ENCODE measurements around the gene MAFG. TPM values are rescaled to one million over a fixed set of nuclear protein-coding genes. Genes with fewer than 3 reads are reported as not detected.

MAFG gene
- total and polyA plus RNA-seq, 9 of the 15 experiments (the other 6 are each of a cell fraction or from before 2014, with no cell fraction given): 1.1 to 58.1 (median 24.9) TPM

DNA sequence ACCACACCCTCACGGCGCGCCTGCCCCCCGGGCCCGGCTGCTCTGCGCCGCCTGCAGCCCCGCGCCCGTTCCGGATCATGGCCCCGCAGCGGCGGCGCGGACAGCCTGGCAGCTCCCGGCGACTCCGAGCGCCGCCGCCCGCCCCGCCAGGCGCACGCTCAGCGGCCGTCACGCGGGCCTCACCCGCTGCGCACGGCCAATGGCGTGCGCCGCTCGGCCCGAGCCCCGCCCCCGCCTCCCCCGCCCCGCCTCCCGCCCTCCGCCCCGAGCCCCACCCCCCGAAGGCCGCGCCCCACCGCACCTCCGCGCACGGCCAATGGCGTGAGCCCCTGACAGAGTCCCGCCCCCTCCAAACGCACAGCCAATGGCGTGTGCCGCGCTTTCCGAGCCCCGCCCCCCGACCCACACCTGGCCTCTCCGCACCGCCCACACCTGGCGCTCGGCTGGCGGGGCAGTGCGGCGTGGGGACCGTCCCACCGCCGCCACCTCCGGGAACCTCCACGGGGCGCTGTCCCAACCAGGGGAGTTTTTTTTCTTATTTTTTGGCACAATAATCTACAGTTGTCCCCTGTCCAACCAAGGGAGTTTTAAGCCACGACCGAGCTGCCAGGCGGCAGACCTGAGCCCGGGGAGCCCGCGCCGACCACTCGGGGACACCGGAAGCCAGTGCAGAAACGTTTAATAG lies 16.1 kb downstream of the MAFG start, which contains the start of gene PCYT2 (continued):
- TF ChIP-seq, protein P1, sequence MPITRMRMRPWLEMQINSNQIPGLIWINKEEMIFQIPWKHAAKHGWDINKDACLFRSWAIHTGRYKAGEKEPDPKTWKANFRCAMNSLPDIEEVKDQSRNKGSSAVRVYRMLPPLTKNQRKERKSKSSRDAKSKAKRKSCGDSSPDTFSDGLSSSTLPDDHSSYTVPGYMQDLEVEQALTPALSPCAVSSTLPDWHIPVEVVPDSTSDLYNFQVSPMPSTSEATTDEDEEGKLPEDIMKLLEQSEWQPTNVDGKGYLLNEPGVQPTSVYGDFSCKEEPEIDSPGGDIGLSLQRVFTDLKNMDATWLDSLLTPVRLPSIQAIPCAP (CRISPR knock-in tag; IDR thresholded peaks at IDR 0.05; ENCODE audit: borderline replicate concordance): no peak
- no peak for TF ChIP-seq SRSF9 (IDR thresholded peaks at IDR 0.05; ENCODE audit: borderline replicate concordance, low read depth, low read length)
- TF ChIP-seq GABPA (tag; conservative IDR thresholded peaks at IDR 0.05; ENCODE audit: low read depth): no peak
- TF ChIP-seq TEAD4 (IDR thresholded peaks at IDR 0.05; ENCODE audit: low read length): 0 out of 2 replicates have a peak, but pooled peaks have one; percentile 6
- TF ChIP-seq TEAD4 (CRISPR knock-in tag; IDR thresholded peaks at IDR 0.05; ENCODE audit: borderline replicate concordance): no peak
- TF ChIP-seq, protein P2, sequence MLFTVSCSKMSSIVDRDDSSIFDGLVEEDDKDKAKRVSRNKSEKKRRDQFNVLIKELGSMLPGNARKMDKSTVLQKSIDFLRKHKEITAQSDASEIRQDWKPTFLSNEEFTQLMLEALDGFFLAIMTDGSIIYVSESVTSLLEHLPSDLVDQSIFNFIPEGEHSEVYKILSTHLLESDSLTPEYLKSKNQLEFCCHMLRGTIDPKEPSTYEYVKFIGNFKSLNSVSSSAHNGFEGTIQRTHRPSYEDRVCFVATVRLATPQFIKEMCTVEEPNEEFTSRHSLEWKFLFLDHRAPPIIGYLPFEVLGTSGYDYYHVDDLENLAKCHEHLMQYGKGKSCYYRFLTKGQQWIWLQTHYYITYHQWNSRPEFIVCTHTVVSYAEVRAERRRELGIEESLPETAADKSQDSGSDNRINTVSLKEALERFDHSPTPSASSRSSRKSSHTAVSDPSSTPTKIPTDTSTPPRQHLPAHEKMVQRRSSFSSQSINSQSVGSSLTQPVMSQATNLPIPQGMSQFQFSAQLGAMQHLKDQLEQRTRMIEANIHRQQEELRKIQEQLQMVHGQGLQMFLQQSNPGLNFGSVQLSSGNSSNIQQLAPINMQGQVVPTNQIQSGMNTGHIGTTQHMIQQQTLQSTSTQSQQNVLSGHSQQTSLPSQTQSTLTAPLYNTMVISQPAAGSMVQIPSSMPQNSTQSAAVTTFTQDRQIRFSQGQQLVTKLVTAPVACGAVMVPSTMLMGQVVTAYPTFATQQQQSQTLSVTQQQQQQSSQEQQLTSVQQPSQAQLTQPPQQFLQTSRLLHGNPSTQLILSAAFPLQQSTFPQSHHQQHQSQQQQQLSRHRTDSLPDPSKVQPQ (CRISPR knock-in tag; IDR thresholded peaks at IDR 0.05; ENCODE audit: borderline replicate concordance): no peak
- TF ChIP-seq ZNF444 (CRISPR knock-in tag; IDR thresholded peaks at IDR 0.05): no peak
- TF ChIP-seq, protein P3, sequence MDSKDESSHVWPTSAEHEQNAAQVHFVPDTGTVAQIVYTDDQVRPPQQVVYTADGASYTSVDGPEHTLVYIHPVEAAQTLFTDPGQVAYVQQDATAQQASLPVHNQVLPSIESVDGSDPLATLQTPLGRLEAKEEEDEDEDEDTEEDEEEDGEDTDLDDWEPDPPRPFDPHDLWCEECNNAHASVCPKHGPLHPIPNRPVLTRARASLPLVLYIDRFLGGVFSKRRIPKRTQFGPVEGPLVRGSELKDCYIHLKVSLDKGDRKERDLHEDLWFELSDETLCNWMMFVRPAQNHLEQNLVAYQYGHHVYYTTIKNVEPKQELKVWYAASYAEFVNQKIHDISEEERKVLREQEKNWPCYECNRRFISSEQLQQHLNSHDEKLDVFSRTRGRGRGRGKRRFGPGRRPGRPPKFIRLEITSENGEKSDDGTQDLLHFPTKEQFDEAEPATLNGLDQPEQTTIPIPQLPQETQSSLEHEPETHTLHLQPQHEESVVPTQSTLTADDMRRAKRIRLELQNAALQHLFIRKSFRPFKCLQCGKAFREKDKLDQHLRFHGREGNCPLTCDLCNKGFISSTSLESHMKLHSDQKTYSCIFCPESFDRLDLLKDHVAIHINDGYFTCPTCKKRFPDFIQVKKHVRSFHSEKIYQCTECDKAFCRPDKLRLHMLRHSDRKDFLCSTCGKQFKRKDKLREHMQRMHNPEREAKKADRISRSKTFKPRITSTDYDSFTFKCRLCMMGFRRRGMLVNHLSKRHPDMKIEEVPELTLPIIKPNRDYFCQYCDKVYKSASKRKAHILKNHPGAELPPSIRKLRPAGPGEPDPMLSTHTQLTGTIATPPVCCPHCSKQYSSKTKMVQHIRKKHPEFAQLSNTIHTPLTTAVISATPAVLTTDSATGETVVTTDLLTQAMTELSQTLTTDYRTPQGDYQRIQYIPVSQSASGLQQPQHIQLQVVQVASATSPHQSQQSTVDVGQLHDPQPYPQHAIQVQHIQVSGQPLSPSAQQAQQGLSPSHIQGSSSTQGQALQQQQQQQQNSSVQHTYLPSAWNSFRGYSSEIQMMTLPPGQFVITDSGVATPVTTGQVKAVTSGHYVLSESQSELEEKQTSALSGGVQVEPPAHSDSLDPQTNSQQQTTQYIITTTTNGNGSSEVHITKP (IDR thresholded peaks at IDR 0.05; ENCODE audit: partially characterized antibody): no peak
- no peak for TF ChIP-seq KAT7 (CRISPR knock-in tag; IDR thresholded peaks at IDR 0.05; ENCODE audit: borderline replicate concordance)
- no peak for TF ChIP-seq PHB2 (IDR thresholded peaks at IDR 0.05; ENCODE audit: low read depth)
- TF ChIP-seq, protein P4, sequence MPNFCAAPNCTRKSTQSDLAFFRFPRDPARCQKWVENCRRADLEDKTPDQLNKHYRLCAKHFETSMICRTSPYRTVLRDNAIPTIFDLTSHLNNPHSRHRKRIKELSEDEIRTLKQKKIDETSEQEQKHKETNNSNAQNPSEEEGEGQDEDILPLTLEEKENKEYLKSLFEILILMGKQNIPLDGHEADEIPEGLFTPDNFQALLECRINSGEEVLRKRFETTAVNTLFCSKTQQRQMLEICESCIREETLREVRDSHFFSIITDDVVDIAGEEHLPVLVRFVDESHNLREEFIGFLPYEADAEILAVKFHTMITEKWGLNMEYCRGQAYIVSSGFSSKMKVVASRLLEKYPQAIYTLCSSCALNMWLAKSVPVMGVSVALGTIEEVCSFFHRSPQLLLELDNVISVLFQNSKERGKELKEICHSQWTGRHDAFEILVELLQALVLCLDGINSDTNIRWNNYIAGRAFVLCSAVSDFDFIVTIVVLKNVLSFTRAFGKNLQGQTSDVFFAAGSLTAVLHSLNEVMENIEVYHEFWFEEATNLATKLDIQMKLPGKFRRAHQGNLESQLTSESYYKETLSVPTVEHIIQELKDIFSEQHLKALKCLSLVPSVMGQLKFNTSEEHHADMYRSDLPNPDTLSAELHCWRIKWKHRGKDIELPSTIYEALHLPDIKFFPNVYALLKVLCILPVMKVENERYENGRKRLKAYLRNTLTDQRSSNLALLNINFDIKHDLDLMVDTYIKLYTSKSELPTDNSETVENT (CRISPR knock-in tag; IDR thresholded peaks at IDR 0.05): no peak
- TF ChIP-seq PTBP1 (IDR thresholded peaks at IDR 0.05; ENCODE audit: low read depth, low read length): no peak
- no peak for TF ChIP-seq E2F3 (CRISPR knock-in tag; IDR thresholded peaks at IDR 0.05)
- TF ChIP-seq ZNF436 (CRISPR knock-in tag; IDR thresholded peaks at IDR 0.05): no peak
- TF ChIP-seq RBM34 (IDR thresholded peaks at IDR 0.05; ENCODE audit: borderline replicate concordance, insufficient read depth, low read length): no peak
- TF ChIP-seq POLR2H (tag; IDR thresholded peaks at IDR 0.05; ENCODE audit: low read depth): no peak
- TF ChIP-seq ZNF197 (CRISPR knock-in tag; IDR thresholded peaks at IDR 0.05; ENCODE audit: low read depth): no peak
